ENCODE data around the gene GAGE12D.
"Not testable (repeated sequence)": the region's sequence is repeated elsewhere in the genome, so short reads cannot be mapped to it uniquely, and the experiment has no call there.

DNA sequence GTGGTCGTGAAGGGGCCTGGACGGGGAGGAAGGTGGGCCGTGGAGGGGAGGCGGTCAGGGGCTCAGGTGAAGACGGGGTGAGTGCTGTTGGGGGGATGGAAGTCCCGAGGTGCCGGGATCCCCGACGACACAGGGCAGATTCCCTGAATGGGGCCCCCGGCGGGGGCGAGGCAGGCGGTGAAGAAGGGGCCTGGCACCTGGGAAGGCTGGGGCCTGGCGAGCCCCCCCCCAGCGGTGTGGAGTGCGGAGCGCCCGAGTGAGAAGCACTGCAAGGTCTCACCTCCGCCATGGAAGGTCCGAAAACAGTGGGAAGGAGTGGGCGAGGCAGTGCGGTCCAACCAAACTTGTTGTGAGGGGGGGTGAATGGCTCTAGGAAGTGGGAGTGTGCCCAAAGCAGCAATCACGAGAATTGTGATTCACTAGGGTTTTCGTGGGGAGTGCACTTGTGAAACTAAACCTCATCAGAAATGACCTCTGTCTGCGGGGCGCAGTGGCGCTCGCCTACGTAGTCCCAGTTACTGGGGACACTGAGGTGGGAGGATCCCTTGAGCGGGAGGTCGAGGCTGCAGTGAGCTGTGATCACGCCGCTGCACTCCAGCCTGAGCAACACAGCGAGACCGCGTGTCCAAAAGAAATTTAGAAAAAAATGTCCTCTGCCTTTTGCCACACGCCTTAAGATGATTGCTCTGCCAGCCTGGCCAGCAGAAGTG is 48.4 kb downstream of the GAGE12D start:
- not testable (repeated sequence) for TF ChIP-seq POLR2A (IDR thresholded peaks at IDR 0.05; ENCODE audit: low read length); GATA1 (IDR thresholded peaks at IDR 0.05; ENCODE audit: low read depth, low read length)
